GM18858 (cell line): ENCODE measurements around the gene MEGF11.
"Not testable (repeated sequence)": the region's sequence is repeated elsewhere in the genome, so short reads cannot be mapped to it uniquely, and the experiment has no call there.

Source experiments
- ATAC-seq: cut with Tn5 transposase; IDR thresholded peaks from one replicate; pipeline ENCODE4 v1.9.1; 2021; ENCODE audit not compliant: unreplicated experiment

The MEGF11 gene

DNA sequence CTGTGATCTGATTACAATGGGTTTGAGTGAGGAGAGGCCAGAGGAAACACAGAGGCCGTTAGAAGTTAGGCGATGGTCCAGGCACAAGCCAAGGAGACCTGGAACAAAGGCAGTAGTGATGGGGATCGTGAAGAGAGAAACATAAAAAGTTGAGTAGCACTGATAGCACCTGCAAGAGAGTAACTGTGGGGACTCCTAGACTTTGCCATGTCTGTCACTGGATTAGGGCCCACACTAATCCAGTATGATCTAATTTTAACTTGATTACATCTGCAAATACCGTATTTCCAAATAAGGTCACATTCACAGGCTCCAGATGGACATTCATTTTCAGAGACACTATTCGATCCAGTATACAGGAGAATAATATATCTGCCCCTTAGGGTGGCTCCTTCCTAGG is 239.5 kb downstream of the MEGF11 start:
- ATAC-seq: no peak

DNA sequence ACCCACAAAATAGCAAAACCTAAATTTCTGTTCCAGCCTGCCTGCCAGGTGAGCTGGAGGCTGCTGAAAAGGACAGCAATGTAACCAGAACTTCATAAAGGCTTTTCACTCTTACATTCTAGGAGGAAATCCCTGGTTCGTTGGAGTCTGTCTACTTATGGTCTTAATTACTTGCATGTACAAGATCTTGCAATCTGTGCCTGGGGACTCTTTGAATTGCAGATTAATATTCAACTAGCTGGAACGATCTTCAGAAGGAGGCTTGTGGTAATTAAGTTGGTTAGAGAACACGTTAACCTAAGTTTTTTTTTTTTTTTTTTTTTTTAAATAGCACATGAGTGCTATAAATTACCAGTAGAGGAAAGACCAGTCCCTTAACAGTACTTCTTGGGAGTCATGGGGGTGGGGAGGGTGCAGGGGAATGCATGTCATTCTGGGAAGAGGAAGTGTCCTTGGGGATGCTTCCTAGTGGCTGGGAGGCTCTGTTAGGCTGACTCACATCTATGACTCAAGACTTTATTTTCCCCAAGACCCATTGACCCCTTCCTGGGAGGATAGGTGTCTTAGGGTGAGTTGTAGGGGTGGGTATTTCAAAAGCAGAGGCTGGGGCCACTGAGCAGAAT is 244.5 kb downstream of the MEGF11 start:
- no peak for ATAC-seq

DNA sequence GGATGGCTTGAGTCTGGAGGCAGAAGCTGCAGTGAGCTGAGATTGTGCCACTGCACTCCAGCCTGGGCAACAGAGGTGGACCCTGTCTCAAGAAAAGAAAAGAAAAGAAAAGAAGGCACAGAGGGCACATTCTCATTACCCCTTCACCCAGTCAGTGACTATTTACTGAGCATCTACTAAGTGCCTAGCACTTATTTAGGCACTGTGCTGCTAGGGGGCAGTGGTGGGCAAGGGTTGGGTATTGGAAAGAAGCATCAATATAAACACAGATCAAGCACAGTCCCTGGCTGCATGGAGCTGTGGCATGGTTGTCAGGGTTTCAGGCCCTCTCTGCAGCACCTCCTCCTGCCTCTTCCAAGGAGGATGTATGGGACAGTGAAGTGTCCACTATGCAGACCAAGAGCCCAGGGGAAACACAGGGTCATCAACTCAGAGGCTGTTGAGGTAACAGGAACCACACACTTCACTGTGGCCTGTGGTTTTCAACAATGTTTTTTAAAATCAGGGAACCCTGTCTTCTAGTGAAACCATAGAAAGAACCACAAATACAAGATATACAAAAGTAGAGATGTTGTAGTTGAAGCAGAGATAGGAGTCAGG is 245.8 kb downstream of the MEGF11 start:
- ATAC-seq: no peak

DNA sequence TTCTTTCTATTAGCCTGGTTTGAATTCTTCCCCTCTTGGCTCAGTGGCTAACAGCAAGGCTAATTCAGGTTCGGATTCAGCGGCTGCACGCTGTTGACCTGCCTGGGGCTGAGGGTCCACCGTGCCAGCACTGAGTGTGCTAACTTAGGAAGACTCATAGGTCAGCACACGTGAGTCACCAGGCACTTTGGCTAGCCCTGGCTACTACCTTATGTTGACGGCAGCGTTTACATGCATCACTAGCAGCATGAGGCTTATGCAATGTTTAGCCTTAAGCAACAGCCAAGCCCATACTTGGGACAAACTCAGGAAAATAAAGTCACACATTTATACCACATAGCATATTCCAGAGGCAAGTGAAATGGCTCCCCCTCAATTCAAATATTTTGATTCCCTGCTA is 246.6 kb downstream of the MEGF11 start:
- ATAC-seq: no peak

DNA sequence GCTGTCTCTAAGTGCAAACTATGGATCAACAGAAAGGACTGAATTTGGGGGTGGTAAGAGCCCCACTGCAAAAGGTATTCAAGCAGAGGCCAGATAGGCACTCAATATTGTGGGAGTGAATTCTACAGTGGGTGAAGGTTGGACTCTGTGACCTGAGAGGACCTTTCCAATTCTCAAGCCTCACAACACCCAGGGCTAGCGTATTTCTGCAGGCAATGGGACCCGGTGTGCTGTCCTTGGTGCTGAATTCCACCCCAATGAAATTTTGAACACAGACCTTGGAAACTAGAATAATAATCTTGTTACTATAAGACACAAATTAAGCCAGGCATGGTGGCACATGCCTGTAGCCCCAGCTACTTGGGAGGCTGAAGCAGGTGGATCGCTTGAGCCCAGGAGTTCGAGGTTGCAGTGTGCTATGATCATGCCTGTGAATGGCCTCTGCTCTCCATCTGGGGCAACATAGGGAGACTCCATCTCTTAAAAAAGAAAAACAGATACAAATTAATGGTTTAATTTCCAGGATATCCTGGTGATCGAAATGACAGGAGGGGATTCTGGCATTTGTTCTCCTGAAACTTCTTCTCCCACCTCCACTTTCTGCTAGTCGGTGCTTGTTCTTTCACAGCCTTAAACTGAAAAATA is 248.8 kb downstream of the MEGF11 start:
- no peak for ATAC-seq

DNA sequence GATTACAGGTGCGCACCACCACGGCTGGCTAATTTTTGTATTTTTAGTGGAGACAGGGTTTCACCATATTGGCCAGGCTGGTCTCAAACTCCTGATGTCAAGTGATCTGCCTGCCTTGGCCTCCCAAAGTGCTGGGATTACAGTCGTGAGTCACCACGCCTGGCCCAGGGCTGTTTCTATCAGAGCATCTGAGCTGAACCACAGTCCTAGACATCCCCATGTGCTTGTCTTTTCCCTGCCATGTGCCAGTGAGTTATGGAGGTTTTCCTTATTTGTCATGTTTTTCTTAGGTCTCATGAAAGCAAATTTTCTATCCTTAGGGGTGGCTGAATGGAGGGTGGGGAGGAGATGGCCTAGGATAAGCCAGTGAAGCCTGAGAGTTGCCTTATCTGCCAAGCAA is 250.4 kb downstream of the MEGF11 start:
- ATAC-seq: not testable (repeated sequence)

DNA sequence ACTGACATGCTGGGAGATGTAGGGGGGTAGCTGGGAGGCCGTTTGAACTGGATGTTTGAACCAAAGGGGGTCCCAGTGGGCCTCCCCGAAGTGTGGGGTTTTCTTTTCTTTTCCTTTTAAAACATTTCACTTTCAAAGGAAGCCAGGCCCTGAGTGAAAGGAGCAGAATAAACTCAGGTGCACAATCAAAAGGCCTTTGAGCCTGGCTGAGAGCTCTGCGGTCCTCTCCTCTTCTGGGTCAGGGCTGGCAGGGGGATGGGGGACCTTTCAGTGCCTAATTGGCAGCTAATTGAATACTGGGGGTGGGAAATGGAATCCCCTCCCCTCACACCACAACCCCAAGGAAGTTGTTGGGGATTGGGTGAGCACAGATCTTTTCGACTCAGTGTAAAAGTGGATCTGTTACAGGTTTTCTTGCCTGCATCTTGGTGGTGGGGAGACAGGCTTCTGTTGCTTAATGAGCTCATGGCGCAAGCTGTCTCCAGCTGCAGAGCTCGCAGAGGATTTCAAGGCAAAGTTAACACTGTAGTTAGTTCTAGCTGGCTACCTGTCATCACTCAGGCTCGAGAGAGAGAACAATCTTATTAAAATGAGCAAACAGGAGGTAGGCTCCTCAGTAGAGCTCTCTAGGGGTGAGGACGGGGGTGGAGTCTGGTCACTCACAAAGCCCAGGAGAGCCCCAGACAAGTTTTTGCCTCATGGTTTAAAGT is 251.7 kb downstream of the MEGF11 start:
- no peak for ATAC-seq

DNA sequence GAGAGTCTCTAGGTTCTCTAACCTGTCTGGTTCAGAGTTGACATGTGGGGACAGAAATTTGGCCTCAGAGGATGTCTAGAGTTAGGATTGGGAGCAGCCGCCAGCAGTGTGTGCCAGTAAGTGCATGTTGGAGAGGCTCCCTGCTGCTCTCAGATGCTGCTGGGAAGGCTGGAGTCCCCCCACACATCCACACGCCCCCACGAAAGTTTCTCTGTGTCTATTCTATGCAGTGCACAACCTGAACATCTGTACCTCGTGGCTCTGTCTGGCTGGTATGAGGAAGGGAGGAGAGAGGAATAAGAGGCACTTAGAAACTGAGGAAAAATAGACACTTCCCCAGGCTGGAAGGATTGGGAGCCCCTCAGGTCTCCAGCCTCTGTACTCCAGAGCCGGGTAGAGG is 252.5 kb downstream of the MEGF11 start:
- no peak for ATAC-seq

DNA sequence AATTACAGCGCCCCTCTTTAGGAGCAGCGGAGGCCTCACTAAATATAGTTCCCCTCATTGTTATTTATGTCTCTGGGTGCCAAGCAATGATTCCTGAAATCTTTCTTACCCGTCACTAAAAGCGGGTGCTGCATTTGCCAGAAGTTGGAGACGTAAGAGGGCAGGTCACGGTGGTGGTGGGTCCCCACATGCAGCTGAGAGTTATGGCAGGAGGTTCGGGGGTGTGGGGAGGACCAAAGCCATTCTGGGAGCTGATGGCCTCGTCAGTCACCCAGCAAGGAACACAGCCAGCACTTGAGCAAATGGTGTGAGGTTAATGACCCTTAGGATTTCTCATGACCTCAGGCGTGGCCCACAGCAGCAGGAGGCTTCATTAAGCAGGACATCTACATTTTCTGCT is 255.1 kb downstream of the MEGF11 start:
- no peak for ATAC-seq

DNA sequence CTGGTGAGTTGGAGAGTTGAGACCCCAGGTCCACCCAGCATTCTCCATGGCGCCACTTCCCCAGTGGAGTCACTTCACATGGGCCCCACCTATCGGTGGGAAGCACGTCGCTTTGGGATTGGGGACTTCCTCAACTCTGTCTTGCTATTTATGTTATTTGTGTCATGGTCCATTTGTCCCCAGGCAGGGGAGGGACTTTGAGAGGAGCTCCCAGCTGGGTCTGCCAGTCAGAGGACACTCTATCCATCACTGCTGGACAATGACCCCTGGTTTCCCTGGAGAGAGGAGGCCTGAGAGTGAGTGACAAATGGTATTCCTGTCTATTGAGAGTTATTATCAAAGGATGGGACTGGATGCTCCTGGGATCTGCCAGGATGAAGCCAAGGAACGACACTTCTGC is 256.6 kb downstream of the MEGF11 start:
- no peak for ATAC-seq

DNA sequence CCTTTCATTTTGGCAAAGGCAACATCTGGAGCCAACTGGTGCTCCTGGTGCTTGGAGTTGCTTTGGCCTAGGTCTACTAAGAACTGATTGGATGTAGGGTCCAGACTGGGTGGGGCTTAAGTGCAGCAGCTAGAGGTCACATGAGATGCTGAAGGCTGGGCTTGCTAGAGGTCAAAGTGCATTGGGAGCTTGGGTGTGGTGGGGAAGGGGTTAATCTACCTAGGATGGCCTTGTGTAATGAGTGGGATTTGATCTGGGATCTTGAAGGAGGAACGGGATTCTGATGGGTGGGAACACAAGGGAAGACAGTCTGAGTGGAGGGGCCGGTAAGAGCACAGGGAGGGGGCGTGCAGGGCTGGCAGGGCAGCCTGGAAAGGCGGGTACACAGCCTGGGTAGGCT is 258.7 kb downstream of the MEGF11 start:
- no peak for ATAC-seq

DNA sequence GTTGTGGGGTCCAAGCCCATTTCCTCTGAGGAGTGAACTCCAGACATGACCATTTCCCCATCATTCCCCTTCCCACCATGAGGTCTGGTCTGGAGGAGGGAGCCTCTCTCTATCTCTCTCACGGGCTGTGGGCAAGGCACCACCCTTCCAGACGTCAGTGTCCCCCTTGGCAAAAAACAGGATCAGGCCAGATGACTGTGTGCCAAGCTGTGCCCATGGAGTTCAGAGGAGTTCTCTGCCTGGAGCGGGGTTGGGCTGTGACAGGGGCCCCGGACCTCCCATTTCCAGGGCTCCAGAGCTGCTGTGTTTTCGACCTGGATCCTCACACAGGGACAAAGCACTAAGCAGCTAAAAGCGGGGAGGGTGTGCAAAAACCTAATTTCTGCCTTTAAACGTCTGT is 259.8 kb downstream of the MEGF11 start:
- no peak for ATAC-seq

DNA sequence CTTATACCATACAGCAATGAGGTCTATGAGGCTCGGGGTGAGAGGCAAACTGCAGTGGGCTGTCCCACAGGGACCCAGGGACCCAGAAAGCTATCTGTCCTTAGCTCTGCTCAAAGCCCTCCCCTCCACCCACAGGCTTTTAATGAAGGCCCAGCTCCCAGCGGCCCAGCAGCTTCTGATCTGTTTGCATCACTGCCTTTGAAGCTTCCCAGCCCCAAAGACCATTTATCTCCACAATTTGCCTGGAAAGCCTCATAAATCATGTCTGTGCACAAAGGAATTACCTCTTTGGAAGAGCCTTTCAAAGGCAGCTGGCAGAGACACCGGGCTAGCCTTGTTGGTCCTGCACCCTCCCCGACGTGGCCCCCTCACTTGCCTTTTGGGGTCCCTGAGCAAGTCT is 260.3 kb downstream of the MEGF11 start:
- ATAC-seq: no peak

DNA sequence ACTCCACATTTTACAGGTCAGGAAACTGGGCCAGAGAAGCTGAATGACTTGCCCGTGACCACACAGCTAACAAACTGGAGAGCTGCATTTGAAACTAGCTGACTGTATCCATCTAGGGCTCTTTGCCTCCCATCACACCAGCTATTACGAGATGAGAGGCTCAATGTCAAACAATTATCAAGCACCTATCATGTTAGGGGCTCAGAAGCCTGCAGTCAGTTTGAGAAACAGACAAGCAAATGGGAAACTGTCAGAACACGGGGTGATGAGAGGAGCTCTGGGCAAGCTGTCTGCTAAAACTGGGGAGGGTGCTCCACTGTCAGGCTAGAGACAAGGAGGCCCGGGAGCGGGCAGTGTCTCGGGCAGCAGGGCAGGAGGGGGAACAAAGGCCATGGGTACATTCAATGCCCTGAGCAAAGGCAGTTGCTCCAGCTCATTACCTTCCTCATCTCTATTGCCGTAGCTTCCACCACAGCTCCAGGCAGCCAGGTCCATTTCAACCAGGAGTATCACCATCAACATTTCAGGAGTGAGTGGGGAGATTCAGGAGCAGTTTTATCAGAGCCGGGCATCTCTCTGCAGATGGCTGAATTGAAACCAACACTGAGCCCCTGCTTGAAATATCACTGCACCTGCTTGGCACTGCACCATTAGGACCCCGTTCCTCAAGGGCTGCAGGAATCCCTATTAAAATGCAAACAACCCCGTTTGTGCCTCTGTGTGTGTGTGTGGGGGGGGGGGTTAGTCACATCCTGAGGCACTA is 261.6 kb downstream of the MEGF11 start:
- ATAC-seq: no peak

DNA sequence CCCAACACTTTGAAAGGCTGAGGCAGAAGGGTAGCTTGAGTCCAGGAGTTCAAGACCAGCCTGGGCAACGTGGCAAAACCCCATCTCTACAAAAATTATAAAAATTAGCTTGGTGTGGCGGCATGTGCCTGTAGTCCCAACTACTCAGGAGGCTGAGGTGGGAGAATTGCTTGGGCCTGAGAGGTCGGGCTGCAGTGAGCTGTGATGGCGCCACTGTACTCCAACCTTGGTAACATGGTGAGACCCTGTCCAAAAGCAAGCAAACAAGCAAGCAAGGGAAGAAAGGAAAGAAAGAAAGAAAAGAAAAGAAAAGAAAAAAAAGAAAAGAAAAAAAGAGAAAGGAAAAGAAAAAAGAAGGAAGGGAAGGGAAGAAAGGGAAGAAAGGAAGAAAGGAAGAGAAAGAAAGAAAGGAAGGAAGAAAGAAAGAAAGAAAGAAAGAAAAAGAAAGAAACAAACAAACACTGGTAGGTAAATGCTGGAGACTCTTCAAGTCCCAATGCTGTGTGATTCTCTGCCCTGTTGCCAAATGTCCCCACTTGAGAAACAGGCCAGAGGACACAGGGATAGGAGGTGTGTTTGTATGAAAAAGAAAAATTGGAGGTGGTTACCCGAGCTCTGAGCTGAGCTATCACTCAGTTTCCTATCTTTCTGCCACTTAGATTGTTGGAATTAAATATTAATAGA is 263.1 kb downstream of the MEGF11 start:
- ATAC-seq: no peak

DNA sequence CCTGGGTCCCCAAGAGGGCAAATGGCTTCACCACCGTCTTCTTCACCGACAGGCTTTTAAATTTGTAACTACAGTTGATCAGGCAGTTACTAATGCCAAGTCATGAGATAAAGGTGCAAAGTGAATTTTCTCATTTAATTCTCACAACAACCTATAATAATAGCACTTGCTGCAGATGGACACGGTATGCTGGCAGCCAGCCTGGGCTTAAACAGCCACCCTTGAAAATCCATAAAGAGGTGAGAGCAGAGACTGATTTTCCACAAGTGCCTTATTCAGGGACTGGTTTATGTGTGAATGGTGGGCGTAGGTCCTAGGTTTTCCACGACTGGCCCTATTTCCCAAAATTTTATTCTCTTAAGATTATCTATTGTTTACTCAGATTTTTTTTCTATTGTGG is 266.4 kb downstream of the MEGF11 start:
- ATAC-seq: no peak

DNA sequence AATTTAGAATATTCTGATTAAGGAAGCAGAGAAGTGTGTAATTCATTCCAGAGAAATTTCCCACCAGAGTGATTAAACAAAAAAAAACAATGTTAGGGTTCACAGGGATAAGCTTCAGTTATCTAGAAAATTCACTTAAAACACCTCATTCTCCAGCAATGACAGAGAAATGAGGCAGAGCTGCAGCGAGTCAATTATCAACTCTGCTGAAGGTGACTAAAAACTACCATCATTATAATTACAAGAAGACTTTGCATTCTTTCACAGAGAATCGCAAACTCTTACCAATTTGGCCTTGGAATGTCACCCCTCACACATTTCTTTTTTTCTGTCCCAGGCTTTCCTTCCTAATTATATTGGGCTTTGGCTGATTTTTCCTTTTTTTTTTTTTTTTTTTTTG is 267.1 kb downstream of the MEGF11 start:
- ATAC-seq: no peak

DNA sequence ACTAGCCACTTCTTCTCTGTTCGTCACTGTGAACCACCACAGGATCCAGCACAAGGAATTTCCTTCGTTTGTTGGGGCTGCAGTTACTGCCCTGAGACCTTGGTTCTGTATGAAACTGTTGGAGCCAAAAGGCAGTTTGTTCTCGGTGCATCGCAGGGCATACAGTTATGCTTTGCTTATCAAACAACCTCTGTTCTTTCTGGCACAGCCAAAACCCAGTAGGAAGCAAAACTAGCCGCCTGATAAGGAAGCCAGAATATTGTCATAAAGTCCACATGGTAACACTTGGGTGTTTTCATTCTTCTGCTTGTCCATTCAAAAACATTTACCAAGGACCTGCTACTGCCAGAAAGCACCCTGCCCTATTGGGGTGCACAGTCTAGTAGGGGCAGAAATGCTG is 268.2 kb downstream of the MEGF11 start:
- no peak for ATAC-seq

DNA sequence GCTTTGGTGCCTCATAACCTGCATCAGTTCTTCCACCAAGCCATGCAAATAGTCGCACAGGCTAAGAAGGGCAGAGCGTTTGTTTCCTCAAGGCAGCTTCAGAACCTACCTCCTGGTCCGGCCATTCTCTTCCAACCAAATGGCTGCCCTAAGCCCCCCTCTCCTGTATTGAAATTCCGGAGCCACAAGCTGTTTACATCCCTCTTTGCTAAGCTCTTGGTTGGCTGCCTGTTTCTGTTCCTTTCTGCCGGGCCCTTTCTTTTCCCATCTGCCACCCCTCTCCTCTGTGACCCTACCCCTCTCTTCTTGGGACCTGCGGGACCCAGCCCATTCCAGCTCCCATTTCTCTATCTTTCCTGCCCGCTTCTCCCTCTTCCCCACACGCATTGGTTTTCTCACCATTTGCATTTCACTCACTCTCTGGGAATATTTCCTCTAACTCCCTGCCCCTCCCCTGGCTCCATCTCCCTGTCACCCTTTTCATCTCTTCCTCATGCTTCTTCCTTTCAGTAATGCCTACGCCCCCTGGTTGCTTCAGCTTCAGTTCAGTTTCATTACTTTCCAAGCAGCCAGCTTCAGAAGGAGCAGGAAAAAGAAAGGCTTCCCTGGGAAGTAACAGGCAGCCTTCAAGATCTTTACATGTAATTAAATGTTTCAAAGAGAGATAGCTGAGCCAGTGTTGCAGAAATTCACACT is 270.8 kb downstream of the MEGF11 start:
- no peak for ATAC-seq
